OCI-LY1 (cell line): ENCODE data around the gene FERMT2.

Source experiments
- H2AFZ ChIP-seq: fragments of 200-600 bp; sonication (generic), shearing (Covaris generic); 2 replicates; pipeline ENCODE4 v1.6.0; 2014; ENCODE audit warnings: antibody characterized with exemption, mild to moderate bottlenecking, low read length
- H3F3A ChIP-seq: fragments of 200-600 bp; sonication (generic), shearing (Covaris generic); 2 replicates; pipeline ENCODE4 v1.6.0; 2014; ENCODE audit warnings: mild to moderate bottlenecking, antibody characterized with exemption, low read length, moderate library complexity; ENCODE audit not compliant: insufficient read depth
- H3K27ac ChIP-seq: fragments of 200-600 bp; sonication (generic); 2 replicates; pipeline ENCODE4 v1.5.1; 2014; ENCODE audit warnings: low read length, mixed run types, mild to moderate bottlenecking, low read depth; ENCODE audit not compliant: poor library complexity, severe bottlenecking
- H3K27me3 ChIP-seq: fragments of 200-600 bp; sonication (generic); 2 replicates; pipeline ENCODE4 v1.6.0; 2014; ENCODE audit warnings: antibody characterized with exemption, mild to moderate bottlenecking, low read length, moderate library complexity; ENCODE audit not compliant: insufficient read depth
- H3K36me3 ChIP-seq: fragments of 200-600 bp; sonication (generic); 2 replicates; pipeline ENCODE4 v1.6.1; 2014; ENCODE audit warnings: mild to moderate bottlenecking, antibody characterized with exemption, low read length, moderate library complexity, mixed read lengths; ENCODE audit not compliant: insufficient read depth
- H3K4me1 ChIP-seq: fragments of 200-600 bp; sonication (generic); 2 replicates; pipeline ENCODE4 v1.5.1; 2014; ENCODE audit warnings: mild to moderate bottlenecking, low read length, moderate library complexity; ENCODE audit not compliant: insufficient read depth, severe bottlenecking
- H3K4me2 ChIP-seq: fragments of 200-600 bp; sonication (generic), shearing (Covaris generic); 2 replicates; pipeline ENCODE4 v1.6.1; 2014; ENCODE audit warnings: low read length
- H3K4me3 ChIP-seq: fragments of 200-600 bp; sonication (generic); 2 replicates; pipeline ENCODE4 v1.5.1; 2014; ENCODE audit warnings: low read length, low read depth, mild to moderate bottlenecking, mixed read lengths; ENCODE audit not compliant: poor library complexity, severe bottlenecking
- H3K79me2 ChIP-seq: fragments of 200-600 bp; shearing (Covaris generic); 2 replicates; pipeline ENCODE4 v1.6.1; 2016; ENCODE audit warnings: mixed run types, low read length, mixed read lengths; ENCODE audit not compliant: insufficient read depth
- H3K9ac ChIP-seq: fragments of 200-600 bp; sonication (generic), shearing (Covaris generic); 2 replicates; pipeline ENCODE4 v1.6.1; 2014; ENCODE audit warnings: mild to moderate bottlenecking, low read length, mixed read lengths
- H3K9me2 ChIP-seq: fragments of 200-600 bp; sonication (generic), shearing (Covaris generic); 2 replicates; pipeline ENCODE4 v1.6.1; 2014; ENCODE audit warnings: low read depth, mild to moderate bottlenecking, low read length, mixed read lengths
- H3K9me3 ChIP-seq: fragments of 200-600 bp; shearing (Covaris generic); 2 replicates; pipeline ENCODE4 v1.6.1; 2014; ENCODE audit warnings: low read length, mixed read lengths
- H4K20me1 ChIP-seq: fragments of 200-600 bp; sonication (generic), shearing (Covaris generic); 2 replicates; pipeline ENCODE4 v1.6.0; 2016; ENCODE audit warnings: mild to moderate bottlenecking, low read length; ENCODE audit not compliant: insufficient read depth
- EZH2 ChIP-seq: fragments of 200-600 bp; sonication (generic), shearing (Covaris generic); IDR thresholded peaks from 2 replicates; pipeline ENCODE4 v1.8.0; 2017; ENCODE audit warnings: borderline replicate concordance, mixed run types, mild to moderate bottlenecking, antibody characterized with exemption, low read length, moderate library complexity, mixed read lengths
- TF ChIP-seq, protein P1 (sequence below): fragments of 200-600 bp; sonication (generic), shearing (Covaris generic); IDR thresholded peaks from 2 replicates; pipeline ENCODE4 v1.5.1; 2017; ENCODE audit warnings: mild to moderate bottlenecking, antibody characterized with exemption, low read length, moderate library complexity, mixed read lengths

FERMT2 gene

DNA sequence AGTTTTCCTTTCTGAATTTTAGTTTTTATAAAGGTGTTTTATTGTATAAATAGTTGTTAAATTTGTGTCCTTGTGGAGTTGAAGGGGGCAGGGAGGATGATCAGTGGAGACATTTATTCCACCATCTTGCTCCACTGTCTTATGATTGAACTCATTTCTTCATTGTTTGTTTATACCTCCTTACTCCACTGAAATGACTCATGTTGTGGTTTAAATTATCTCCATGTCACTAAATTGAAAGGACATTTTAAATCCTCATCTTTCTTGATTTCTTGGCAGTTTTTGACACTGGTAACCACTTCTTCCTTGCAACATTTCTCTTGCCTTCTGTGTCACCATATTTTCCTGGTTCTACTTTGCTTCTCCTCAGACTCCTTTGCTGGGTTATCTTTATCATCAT is 23.6 kb upstream of the FERMT2 start:
- Histone ChIP-seq H3K4me2 (no peak overlapping the region), H3K27me3 (no peaks in the 10 kb centered on the region), H3K79me2 (no peaks in the 10 kb centered on the region), H3K9ac (no peak overlapping the region), H3F3A (no peaks in the 10 kb centered on the region), H3K4me1 (no peaks in the 10 kb centered on the region), H3K27ac (no peak overlapping the region), H3K9me2 (no peaks in the 10 kb centered on the region), H3K36me3 (no peaks in the 10 kb centered on the region), H4K20me1 (no peaks in the 10 kb centered on the region), H3K9me3 (no peaks in the 10 kb centered on the region), H2AFZ (no peak overlapping the region), H3K4me3 (no peak overlapping the region)
- TF ChIP-seq, protein P1, sequence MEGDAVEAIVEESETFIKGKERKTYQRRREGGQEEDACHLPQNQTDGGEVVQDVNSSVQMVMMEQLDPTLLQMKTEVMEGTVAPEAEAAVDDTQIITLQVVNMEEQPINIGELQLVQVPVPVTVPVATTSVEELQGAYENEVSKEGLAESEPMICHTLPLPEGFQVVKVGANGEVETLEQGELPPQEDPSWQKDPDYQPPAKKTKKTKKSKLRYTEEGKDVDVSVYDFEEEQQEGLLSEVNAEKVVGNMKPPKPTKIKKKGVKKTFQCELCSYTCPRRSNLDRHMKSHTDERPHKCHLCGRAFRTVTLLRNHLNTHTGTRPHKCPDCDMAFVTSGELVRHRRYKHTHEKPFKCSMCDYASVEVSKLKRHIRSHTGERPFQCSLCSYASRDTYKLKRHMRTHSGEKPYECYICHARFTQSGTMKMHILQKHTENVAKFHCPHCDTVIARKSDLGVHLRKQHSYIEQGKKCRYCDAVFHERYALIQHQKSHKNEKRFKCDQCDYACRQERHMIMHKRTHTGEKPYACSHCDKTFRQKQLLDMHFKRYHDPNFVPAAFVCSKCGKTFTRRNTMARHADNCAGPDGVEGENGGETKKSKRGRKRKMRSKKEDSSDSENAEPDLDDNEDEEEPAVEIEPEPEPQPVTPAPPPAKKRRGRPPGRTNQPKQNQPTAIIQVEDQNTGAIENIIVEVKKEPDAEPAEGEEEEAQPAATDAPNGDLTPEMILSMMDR: no peak
- no peak for TF ChIP-seq EZH2

DNA sequence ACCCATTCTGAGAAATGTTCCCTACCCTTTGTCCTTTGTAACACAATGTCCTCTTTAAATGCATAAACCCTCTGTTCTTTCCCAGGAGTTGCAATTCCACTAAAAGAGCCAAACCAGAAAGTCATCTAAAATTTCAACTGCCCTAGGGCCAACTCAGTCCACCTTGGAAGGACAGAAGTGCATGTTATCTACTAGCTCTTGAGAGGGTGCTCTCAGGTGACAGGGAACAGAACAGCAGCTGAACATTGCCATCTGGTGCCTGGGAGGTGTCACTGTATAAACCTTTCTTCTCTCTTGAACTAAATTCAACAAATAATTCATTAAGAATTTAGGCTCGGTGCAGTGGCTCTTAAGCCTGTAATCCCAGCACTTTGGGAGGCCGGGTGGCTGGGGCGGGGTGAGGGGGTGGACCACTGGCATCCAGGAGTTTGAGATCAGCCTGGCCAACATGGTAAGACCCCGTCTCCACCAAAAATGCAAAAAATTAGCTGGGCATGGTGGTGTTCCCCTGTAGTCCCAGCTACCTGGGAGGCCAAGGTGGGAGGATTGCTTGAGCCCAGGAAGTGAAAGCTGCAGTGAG is 10.3 kb upstream of the FERMT2 start:
- no peaks in the 10 kb centered on the region for H3K9me3 ChIP-seq
- no peak overlapping the region for H3K4me2 ChIP-seq
- H3K79me2 ChIP-seq: no peaks in the 10 kb centered on the region
- H2AFZ ChIP-seq: no peak overlapping the region
- no peaks in the 10 kb centered on the region for H3K4me1 ChIP-seq
- no peaks in the 10 kb centered on the region for H3F3A ChIP-seq
- no peak overlapping the region for H3K4me3 ChIP-seq
- no peaks in the 10 kb centered on the region for H3K36me3 ChIP-seq
- H3K9ac ChIP-seq: no peak overlapping the region
- no peak overlapping the region for H3K27ac ChIP-seq
- no peaks in the 10 kb centered on the region for H4K20me1 ChIP-seq
- no peaks in the 10 kb centered on the region for H3K27me3 ChIP-seq
- no peaks in the 10 kb centered on the region for H3K9me2 ChIP-seq
- TF ChIP-seq, protein P1: peak; percentile 71
- TF ChIP-seq EZH2: no peak

DNA sequence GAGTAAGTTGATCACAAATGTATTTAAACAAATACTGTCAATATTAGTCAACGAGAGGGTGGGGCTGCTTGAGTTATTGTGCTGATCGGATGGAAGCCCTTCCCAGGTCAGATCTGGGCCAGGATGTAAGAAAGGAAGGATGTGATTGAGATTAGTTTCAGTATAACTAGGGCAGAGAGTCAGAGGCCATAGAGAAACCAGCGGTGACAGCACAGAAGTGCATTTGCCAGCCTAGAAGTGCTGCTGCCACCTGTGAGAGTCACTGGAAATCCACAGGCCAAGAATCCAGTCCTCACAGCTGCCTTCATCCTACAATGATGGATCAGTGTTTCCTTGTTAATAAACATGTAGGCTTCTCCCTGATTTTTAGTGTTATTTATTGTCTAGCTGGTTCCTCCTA is 9.8 kb upstream of the FERMT2 start:
- Histone ChIP-seq H3K36me3 (no peaks in the 10 kb centered on the region), H3K79me2 (no peaks in the 10 kb centered on the region), H3F3A (no peaks in the 10 kb centered on the region), H3K9me3 (no peaks in the 10 kb centered on the region), H3K27me3 (no peaks in the 10 kb centered on the region), H3K27ac (no peak overlapping the region), H3K9me2 (no peaks in the 10 kb centered on the region), H3K4me3 (no peak overlapping the region), H2AFZ (no peak overlapping the region), H4K20me1 (no peaks in the 10 kb centered on the region), H3K4me1 (no peaks in the 10 kb centered on the region), H3K4me2 (no peak overlapping the region), H3K9ac (no peak overlapping the region)
- TF ChIP-seq, protein P1: no peak
- no peak for TF ChIP-seq EZH2
